T-helper 2 cell treated with Interferon-gamma antibody and Interleukin-4, amounts not matched to agents 5 μg/mL and 100 μg/mL, for 36 hours (primary cell): ENCODE measurements around the gene SAP25.

ENCODE experiments used
- DNase-seq: peaks from one replicate; pipeline ENCODE4 v3.0.0; 2021; ENCODE audit warnings: low spot score
- H3K27ac Mint-ChIP-seq: one replicate; pipeline ENCODE4 v1.8.0; 2021; ENCODE audit warnings: mild to moderate bottlenecking, mixed read lengths
- H3K27me3 Mint-ChIP-seq: one replicate; pipeline ENCODE4 v1.8.0; 2021; ENCODE audit warnings: low read depth, mixed read lengths
- H3K36me3 Mint-ChIP-seq: one replicate; pipeline ENCODE4 v1.8.0; 2021; ENCODE audit warnings: low read depth, mixed read lengths
- H3K4me1 Mint-ChIP-seq: one replicate; pipeline ENCODE4 v1.8.0; 2021; ENCODE audit warnings: low read depth, mixed read lengths
- H3K4me3 Mint-ChIP-seq: one replicate; pipeline ENCODE4 v1.8.0; 2022; ENCODE audit warnings: mild to moderate bottlenecking, moderate library complexity, mixed read lengths
- H3K9me3 Mint-ChIP-seq: one replicate; pipeline ENCODE4 v1.8.0; 2021; ENCODE audit warnings: mixed read lengths

The SAP25 gene

GRCh38 chr7:100575746-100576383 is 2.2 kb upstream of the SAP25 start:
- DNase-seq = no peak
- Mint-ChIP-seq H3K27ac (no peak overlapping the region), H3K4me3 (no peak overlapping the region), H3K36me3 (peaks cover 37% of the 10 kb centered on the region), H3K9me3 (no peaks in the 10 kb centered on the region), H3K4me1 (peaks cover 1% of the 10 kb centered on the region), H3K27me3 (no peaks in the 10 kb centered on the region)

- Mint-ChIP-seq H3K4me3 (no peak overlapping the region), H3K27ac (no peak overlapping the region), H3K36me3 (peaks cover 37% of the 10 kb centered on the region), H3K9me3 (no peaks in the 10 kb centered on the region), H3K4me1 (peaks cover 1% of the 10 kb centered on the region), H3K27me3 (no peaks in the 10 kb centered on the region)
- DNase-seq = no peak
These were observed 1.5 kb upstream of the SAP25 start for GRCh38 chr7:100575206-100575631.

DNA sequence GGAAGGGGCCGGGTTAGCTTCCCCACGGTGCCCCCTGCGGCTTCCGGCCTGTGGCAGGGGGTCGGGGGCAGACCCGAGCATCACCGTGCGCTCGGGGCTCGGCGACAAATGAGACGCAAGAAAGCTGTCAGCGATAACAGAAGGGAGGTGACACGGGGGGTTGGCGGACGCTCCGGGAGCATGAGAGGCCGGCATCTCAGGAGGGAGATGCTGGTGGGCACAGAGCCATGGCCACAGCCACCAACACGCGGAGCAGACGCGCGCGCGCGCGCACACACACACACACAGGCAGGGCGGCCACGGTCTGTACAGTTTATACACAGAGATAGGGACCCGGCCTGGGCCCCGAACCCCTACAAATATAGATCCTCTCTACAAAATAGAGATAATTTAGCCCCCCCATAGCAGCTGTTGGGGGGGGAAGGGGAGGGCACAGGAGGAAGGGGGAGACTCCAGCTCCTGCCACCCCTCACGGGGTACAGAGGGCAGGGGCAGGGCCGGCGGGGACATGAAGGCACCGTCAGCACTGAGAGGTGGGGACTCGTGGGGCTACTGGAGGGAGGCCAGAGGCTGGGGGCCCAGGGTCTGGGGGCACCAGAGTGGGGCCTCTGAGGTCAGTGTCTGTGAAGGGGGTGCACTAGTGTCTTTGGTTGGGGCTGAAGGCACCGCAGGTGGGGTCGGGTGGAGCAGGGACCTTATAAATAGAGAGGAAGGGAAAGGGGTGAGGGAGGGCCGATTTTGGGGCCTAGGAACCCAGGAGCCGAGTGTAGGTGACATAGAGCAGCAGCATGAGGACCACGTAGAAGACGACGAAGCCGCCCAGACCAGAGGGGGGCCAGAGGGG is 884 bp upstream of the SAP25 start:
- no peaks in the 10 kb centered on the region for H3K27me3 Mint-ChIP-seq
- H3K9me3 Mint-ChIP-seq = no peaks in the 10 kb centered on the region
- peaks cover 35% of the 10 kb centered on the region for H3K36me3 Mint-ChIP-seq
- peaks cover 1% of the 10 kb centered on the region for H3K4me1 Mint-ChIP-seq
- no peak overlapping the region for H3K4me3 Mint-ChIP-seq
- DNase-seq = no peak
- H3K27ac Mint-ChIP-seq = no peak overlapping the region

DNA sequence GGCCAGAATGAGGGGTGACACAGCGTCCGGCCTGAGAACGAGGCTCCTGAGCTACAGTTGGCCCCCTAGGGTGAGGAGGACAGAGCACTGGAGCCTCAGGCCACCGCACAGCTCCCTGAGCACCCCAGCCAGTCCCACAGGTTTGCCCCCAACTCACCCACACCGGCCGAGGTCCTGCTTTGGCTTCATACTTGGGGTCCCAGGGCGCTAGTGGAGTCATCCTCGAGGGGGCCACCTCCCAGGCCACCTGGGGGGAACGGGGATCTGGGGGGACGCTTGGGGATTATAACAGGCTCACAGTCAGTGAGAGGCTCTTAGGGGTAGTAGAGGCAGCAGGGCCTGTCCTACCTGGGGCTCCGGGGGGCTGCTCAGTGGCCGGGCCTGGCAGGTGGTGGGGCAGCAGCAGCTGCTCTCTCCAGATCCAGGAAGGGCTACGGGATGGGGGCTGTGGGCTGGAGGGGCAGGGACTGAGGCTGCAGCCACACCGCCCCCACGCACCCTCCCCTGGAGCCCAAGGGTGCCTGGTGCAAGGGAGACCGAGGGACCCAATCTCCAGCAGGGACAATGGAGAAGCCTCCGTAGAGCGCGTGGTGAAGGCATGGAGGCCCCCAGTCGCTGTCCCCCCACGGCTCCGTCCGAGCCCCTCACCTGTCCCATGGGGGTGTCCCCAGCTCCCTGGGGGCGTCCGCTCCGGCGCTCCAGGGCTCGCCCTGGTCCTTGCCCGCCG is 588 bp downstream of the SAP25 start:
- DNase-seq = no peak
- peaks cover 4% of the 10 kb centered on the region for H3K27me3 Mint-ChIP-seq
- H3K4me3 Mint-ChIP-seq = no peak overlapping the region
- H3K4me1 Mint-ChIP-seq = peaks cover 10% of the 10 kb centered on the region
- no peak overlapping the region for H3K27ac Mint-ChIP-seq
- peaks cover 27% of the 10 kb centered on the region for H3K36me3 Mint-ChIP-seq
- H3K9me3 Mint-ChIP-seq = no peaks in the 10 kb centered on the region

- Mint-ChIP-seq H3K9me3 (no peaks in the 10 kb centered on the region), H3K4me3 (no peak overlapping the region), H3K27me3 (peaks cover 4% of the 10 kb centered on the region), H3K27ac (no peak overlapping the region), H3K36me3 (peaks cover 21% of the 10 kb centered on the region), H3K4me1 (peaks cover 10% of the 10 kb centered on the region)
- DNase-seq = no peak
These were observed 1.3 kb downstream of the SAP25 start for GRCh38 chr7:100572281-100572948.

DNA sequence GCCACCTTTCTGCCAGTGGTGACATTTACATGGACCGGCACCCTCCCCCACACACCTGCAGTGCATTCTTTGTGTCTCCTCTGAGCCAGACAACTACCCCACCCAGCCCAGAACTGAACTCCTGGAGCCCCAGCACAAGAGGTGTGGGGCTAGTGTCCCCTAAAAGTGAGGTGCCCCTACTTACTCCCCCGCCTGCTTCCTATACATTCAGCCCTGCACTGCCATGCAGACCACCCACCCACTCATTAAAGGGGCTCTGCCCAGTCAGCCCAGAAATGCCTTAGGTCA is 1.9 kb downstream of the SAP25 start:
- H3K27ac Mint-ChIP-seq = no peak overlapping the region
- peaks cover 10% of the 10 kb centered on the region for H3K4me1 Mint-ChIP-seq
- H3K36me3 Mint-ChIP-seq = peaks cover 20% of the 10 kb centered on the region
- no peak overlapping the region for H3K4me3 Mint-ChIP-seq
- no peaks in the 10 kb centered on the region for H3K9me3 Mint-ChIP-seq
- DNase-seq = no peak
- H3K27me3 Mint-ChIP-seq = peaks cover 4% of the 10 kb centered on the region

- Mint-ChIP-seq H3K4me1 (peaks cover 13% of the 10 kb centered on the region), H3K27ac (no peak overlapping the region)
These were observed 2.5 kb downstream of the SAP25 start for GRCh38 chr7:100570954-100571828.

GRCh38 chr7:100568896-100569844 is 4.5 kb downstream of the SAP25 start:
- Mint-ChIP-seq H3K4me3 (peak overlapping the region; percentile 45), H3K36me3 (peaks cover 10% of the 10 kb centered on the region), H3K9me3 (no peaks in the 10 kb centered on the region), H3K27me3 (peaks cover 4% of the 10 kb centered on the region), H3K27ac (peak overlapping the region; percentile 31), H3K4me1 (peaks cover 13% of the 10 kb centered on the region)
- DNase-seq = no peak

More at GRCh38 chr7:100570954-100571828, 2.5 kb downstream of the SAP25 start:
- H3K9me3 Mint-ChIP-seq = no peaks in the 10 kb centered on the region
- H3K4me3 Mint-ChIP-seq = peak overlapping the region; percentile 24
- H3K27me3 Mint-ChIP-seq = peaks cover 4% of the 10 kb centered on the region
- DNase-seq = no peak
- peaks cover 16% of the 10 kb centered on the region for H3K36me3 Mint-ChIP-seq

DNA sequence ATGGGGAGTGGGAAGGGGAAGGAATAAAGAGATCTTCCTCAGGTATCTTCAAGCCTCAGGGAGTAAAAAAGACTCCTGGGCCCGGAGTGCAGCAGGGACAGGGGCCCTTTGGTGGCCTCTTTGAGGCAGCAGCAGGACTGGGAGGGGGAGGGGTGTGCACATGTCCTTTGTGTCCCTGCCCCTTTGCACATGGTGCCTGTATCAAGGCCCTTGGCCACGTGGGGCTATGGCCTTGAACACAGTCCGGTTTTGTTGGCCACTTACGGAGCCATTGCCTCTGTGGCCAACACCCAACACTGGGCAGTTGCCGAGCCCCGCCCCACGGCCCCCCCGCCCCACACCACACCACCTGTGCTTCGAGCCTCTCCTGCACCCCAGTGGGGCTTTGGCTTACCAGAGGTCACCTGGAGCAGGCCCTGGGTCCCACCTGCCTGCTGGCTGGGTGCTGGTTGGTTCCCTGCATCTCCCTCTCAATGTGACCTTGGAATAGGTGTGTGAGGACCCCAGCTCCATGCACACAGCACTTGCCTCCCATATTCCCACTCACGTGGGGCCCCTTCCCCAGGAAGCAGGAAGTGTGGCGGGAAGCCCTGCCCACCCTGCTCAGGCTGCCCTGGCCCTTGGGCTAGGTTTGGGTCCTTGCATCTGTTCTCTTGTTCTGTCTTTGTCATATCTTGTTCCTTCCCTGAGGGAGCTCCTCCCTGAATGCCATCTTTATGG is 5.4 kb downstream of the SAP25 start:
- Mint-ChIP-seq H3K4me3 (no peak overlapping the region), H3K4me1 (peaks cover 17% of the 10 kb centered on the region), H3K36me3 (peaks cover 13% of the 10 kb centered on the region), H3K9me3 (no peaks in the 10 kb centered on the region), H3K27ac (no peak overlapping the region), H3K27me3 (peaks cover 4% of the 10 kb centered on the region)
- no peak for DNase-seq

DNA sequence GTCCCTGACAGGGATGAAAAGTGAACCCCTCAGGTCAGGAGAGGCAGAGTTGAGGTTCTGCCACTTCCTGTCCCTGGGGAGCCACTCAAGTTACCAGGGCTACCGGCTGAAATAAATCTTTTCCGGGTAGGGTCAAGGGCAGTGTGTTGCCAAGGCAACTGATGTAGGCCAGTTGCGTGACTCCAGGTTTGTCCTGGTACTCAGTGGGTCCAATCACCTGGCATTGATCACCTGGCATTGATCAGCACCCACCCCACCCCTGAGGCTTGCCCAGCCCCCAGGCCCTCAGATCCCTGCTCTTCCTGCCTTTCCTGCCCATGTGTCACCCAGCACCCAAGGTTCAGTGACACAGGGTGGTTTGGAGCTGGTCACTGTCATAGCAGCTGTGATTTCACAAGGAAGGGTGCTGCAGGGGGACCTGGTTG is 5.9 kb downstream of the SAP25 start:
- Mint-ChIP-seq H3K9me3 (no peaks in the 10 kb centered on the region), H3K27me3 (peaks cover 4% of the 10 kb centered on the region), H3K4me3 (no peak overlapping the region), H3K4me1 (peaks cover 17% of the 10 kb centered on the region), H3K27ac (peak overlapping the region; percentile 45), H3K36me3 (peaks cover 13% of the 10 kb centered on the region)
- no peak for DNase-seq

GRCh38 chr7:100567031-100567730 is 6.5 kb downstream of the SAP25 start:
- Mint-ChIP-seq H3K4me1 (peaks cover 17% of the 10 kb centered on the region), H3K4me3 (no peak overlapping the region), H3K27me3 (peaks cover 4% of the 10 kb centered on the region), H3K36me3 (peaks cover 14% of the 10 kb centered on the region), H3K9me3 (no peaks in the 10 kb centered on the region), H3K27ac (peak overlapping the region; percentile 45)
- DNase-seq = no peak
